GM19468 (cell line): Measurements from ENCODE around the gene SMIM7.

ENCODE experiments used
- ATAC-seq: cut with Tn5 transposase; IDR thresholded peaks from one replicate; pipeline ENCODE4 v1.9.1; 2021; ENCODE audit warnings: mild to moderate bottlenecking, moderate library complexity, moderate number of reproducible peaks; ENCODE audit not compliant: unreplicated experiment; ENCODE audit errors: extremely low read depth

Gene SMIM7

GRCh38 chr19:16600824-16601223 is 59.1 kb downstream of the SMIM7 start:
- ATAC-seq: no peak

- ATAC-seq: no peak
Observed at GRCh38 chr19:16599655-16600346, 60.1 kb downstream of the SMIM7 start.

GRCh38 chr19:16598848-16599247 is 61.1 kb downstream of the SMIM7 start:
- no peak for ATAC-seq

- ATAC-seq: no peak
Observed at GRCh38 chr19:16596399-16596798, 63.5 kb downstream of the SMIM7 start.
